GM12878 (cell line): ENCODE data around the gene KRT81.

Source experiments
- CBFB ChIP-seq: IDR thresholded peaks from 2 replicates; pipeline ENCODE4 v1.6.1; 2016; ENCODE audit warnings: antibody characterized with exemption, low read depth
- CTCF ChIP-seq, 3 experiments: IDR thresholded peaks in 2 of 3; conservative IDR thresholded peaks in 1 of 3; 2 replicates each; pipeline ENCODE4 v1.5.1; 2011; ENCODE audit warnings: low read depth in 3 of 3, low read length in 3 of 3, mild to moderate bottlenecking in 3 of 3, control low read depth in 2 of 3, moderate library complexity in 2 of 3, inconsistent platforms in 1 of 3, mixed read lengths in 1 of 3; ENCODE audit not compliant: control insufficient read depth in 2 of 3, insufficient read depth in 1 of 3; ENCODE audit errors: extremely low read depth in 1 of 3
- POLR2AphosphoS2 ChIP-seq: IDR thresholded peaks from 2 replicates; pipeline ENCODE4 v1.6.1; 2011; ENCODE audit warnings: low read depth, mild to moderate bottlenecking, low read length, improper control_type of control experiment, moderate library complexity
- POLR2AphosphoS5 ChIP-seq: IDR thresholded peaks from 2 replicates; pipeline ENCODE4 v1.6.1; 2011; ENCODE audit warnings: mild to moderate bottlenecking, low read length, inconsistent platforms
- ZNF274 ChIP-seq: IDR thresholded peaks from one replicate; pipeline ENCODE4 v1.8.0; 2011; ENCODE audit not compliant: insufficient read length, insufficient read depth

DNA sequence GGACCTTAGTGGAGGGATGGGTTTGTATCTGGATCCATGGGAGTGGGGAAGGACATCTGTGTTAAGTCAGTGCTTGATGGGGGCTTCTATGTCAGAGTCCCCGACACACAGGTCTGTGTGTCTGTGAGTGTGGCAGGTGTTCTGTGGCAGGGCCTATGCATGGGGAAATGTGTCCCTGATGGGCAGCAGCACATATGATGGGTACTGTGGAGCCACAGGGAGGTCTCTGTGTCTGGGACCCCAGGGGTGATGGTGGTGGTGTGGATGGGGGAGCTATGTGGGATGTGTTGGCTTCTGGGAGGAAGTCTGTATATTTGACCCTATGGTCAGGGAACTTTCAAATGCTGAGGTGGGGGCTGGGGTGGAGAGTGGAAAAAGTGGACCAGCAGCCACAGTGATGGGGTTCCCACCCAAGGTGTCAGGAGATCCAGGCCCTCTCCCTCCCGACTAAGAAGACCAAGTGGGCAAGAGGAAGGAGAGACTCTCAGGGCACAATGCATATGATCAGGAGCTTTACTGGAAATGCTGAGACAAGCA, 41.8 kb downstream of the KRT81 start:
- TF ChIP-seq CTCF (IDR thresholded peaks at IDR 0.05 in 2 of 3, conservative IDR thresholded peaks at IDR 0.05 in 1 of 3; ENCODE audit: control insufficient read depth in 2 of 3, extremely low read depth in 1 of 3, insufficient read depth in 1 of 3, low read depth in 3 of 3, low read length in 3 of 3) (no peak), POLR2AphosphoS5 (no peak), CBFB (no peak), ZNF274 (no peak), POLR2AphosphoS2 (no peak)
